Stomach (tissue), 4 donors: ENCODE measurements around the gene KIF3B.

Experiments
- CTCF ChIP-seq, 7 experiments: fragments of 450-650 bp in 4 of 7; fragments of 200-600 bp in 3 of 7; sonication (generic) in 3 of 7; IDR thresholded peaks; one replicate each; pipeline ENCODE4 v1.5.1; 2016 to 2019; ENCODE audit warnings: antibody characterized with exemption in 7 of 7, control low read depth in 2 of 7, mild to moderate bottlenecking in 1 of 7
- POLR2A ChIP-seq, 4 donors: fragments of 450-650 bp; IDR thresholded peaks; one replicate each; pipeline ENCODE4 v1.6.1; 2016; ENCODE audit warnings: antibody characterized with exemption in 4 of 4, control low read depth in 2 of 4, mild to moderate bottlenecking in 1 of 4, moderate library complexity in 1 of 4
- POLR2AphosphoS5 ChIP-seq, 3 donors: sonication (generic); formaldehyde crosslinking; IDR thresholded peaks; one replicate each; pipeline ENCODE4 v1.6.1; 2016; ENCODE audit warnings: antibody characterized with exemption in 3 of 3

DNA sequence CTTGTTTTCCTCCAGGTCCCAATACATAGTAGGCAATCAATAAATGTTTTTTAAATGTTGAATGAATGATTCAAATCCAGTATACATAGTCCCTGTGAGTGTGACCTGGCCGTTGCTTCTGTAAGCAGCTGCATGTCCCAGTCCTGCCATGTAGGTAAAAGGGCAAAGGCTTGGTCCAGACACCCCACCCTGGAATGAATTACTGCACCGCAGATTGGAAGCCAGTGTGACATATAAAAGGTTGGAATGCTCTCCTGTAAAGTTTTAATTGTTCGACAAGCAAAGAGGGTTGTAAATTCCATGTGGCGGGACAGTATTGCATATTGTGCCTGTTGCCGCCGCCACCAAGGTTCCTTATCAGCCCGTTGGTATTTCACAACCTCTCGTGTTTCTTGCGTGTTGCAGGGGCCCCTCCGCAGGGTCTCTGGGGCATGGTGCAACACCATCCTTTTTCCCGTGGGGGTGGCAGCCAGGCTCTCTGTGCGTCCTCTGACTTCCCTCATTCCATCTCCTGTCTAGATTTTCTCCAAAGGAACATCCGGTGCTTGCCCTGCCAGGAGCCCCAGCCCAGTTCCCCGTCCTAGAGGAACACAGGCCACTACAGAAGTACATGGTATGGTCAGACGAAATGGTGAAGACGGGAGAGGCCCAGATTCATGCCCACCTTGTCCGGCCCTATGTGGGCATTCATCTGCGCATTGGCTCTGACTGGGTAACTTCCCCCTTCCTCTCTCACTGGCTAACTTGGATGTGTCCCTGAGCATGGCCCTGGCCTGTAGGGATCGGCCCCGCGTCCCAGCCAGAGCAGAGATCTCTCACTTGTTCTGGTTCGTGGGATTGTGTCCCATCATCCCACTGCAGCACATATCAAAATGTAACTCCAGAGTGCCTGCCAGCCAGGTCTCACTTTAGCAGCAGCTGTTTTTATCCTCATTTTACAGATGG lies 49.4 kb upstream of the KIF3B start:
- TF ChIP-seq CTCF (IDR thresholded peaks at IDR 0.05) (no peak), POLR2AphosphoS5 (IDR thresholded peaks at IDR 0.05) (peak in 1 of 3 donors; percentile 14), POLR2A (IDR thresholded peaks at IDR 0.05) (no peak)
